DOHH2 (cell line): Measurements from ENCODE around the gene OR4S1.
"Not testable (repeated sequence)": the region's sequence is repeated elsewhere in the genome, so short reads cannot be mapped to it uniquely, and the experiment has no call there.

Experiments
- H3F3A ChIP-seq: fragments of 200-600 bp; sonication (generic), shearing (Covaris generic); 2 replicates; pipeline ENCODE4 v1.6.0; 2016; ENCODE audit warnings: antibody characterized with exemption, mild to moderate bottlenecking; ENCODE audit not compliant: control insufficient read depth, insufficient read depth
- H3K27ac ChIP-seq: fragments of 200-600 bp; sonication (generic); 2 replicates; pipeline ENCODE4 v1.5.1; 2014; ENCODE audit warnings: low read depth, mild to moderate bottlenecking, low read length, moderate library complexity
- H3K27me3 ChIP-seq: fragments of 200-600 bp; sonication (generic); 2 replicates; pipeline ENCODE4 v1.6.1; 2014; ENCODE audit warnings: mild to moderate bottlenecking, low read length, mixed read lengths; ENCODE audit not compliant: control insufficient read depth
- H3K36me3 ChIP-seq: fragments of 200-600 bp; sonication (generic); 2 replicates; pipeline ENCODE4 v1.6.1; 2014; ENCODE audit warnings: mild to moderate bottlenecking, low read length, moderate library complexity, mixed read lengths; ENCODE audit not compliant: control insufficient read depth
- H3K4me1 ChIP-seq: fragments of 200-600 bp; sonication (generic); 2 replicates; pipeline ENCODE4 v1.6.1; 2014; ENCODE audit warnings: mild to moderate bottlenecking, low read length, mixed read lengths; ENCODE audit not compliant: control insufficient read depth
- H3K4me2 ChIP-seq: fragments of 200-600 bp; sonication (generic); 2 replicates; pipeline ENCODE4 v1.6.0; 2014; ENCODE audit warnings: mild to moderate bottlenecking, low read length, moderate library complexity
- H3K4me3 ChIP-seq: fragments of 200-600 bp; sonication (generic); 2 replicates; pipeline ENCODE4 v1.5.1; 2014; ENCODE audit warnings: mild to moderate bottlenecking, low read length, mixed read lengths
- H3K79me2 ChIP-seq: fragments of 200-600 bp; sonication (generic); 2 replicates; pipeline ENCODE4 v1.6.1; 2014; ENCODE audit warnings: mild to moderate bottlenecking, low read length, mixed read lengths; ENCODE audit not compliant: control insufficient read depth
- H3K9me2 ChIP-seq: fragments of 200-600 bp; sonication (generic); replicated peaks from 2 replicates; pipeline ENCODE4 v1.6.1; 2014; ENCODE audit warnings: mild to moderate bottlenecking, low read length, mixed read lengths; ENCODE audit not compliant: control insufficient read depth
- H3K9me3 ChIP-seq: fragments of 200-600 bp; sonication (generic); 2 replicates; pipeline ENCODE4 v1.6.1; 2014; ENCODE audit warnings: antibody characterized with exemption, low read length, mixed read lengths; ENCODE audit not compliant: control insufficient read depth, insufficient read depth
- H4K20me1 ChIP-seq: fragments of 200-600 bp; sonication (generic); 2 replicates; pipeline ENCODE4 v1.6.0; 2014; ENCODE audit warnings: low read depth, mild to moderate bottlenecking, antibody characterized with exemption, low read length, moderate library complexity; ENCODE audit not compliant: control insufficient read depth, insufficient read depth
- EZH2phosphoT487 ChIP-seq: fragments of 200-600 bp; sonication (generic); IDR thresholded peaks from 2 replicates; pipeline ENCODE4 v1.6.1; 2017; ENCODE audit warnings: borderline replicate concordance, mild to moderate bottlenecking, antibody characterized with exemption, low read length, moderate library complexity, mixed read lengths
- TF ChIP-seq, protein P1 (sequence below): fragments of 200-600 bp; sonication (generic); IDR thresholded peaks from one replicate; pipeline ENCODE4 v1.5.1; 2014; ENCODE audit warnings: antibody characterized with exemption, mild to moderate bottlenecking, low read depth, low read length; ENCODE audit not compliant: poor library complexity, severe bottlenecking

Gene OR4S1

DNA sequence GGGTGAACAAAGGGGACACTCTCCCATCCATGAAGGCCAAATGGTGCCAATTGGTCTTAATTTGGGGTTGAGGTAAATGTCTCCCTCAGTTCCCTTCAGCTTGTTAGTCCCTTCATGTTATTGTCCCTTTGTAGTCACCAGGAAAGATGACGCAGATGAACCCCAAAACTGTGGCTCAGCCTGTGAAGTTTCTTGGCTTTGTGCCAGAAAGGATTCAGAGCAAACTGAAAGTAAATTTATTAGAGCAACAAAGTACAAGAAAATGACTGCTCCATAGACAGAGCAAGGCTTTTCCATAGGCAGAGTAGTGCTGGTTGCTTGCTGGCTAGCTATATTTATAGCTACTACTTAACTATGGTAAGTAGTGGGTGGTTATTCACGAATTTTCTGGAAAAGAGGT is 35.4 kb downstream of the OR4S1 start:
- H3K9me3 ChIP-seq, result peaks cover 4% of the 10 kb centered on the region; the same call in 1 of the 2 replicates
- no peaks in the 10 kb centered on the region for H4K20me1 ChIP-seq
- H3K9me2 ChIP-seq, result no peaks in the 10 kb centered on the region
- no peaks in the 10 kb centered on the region for H3K36me3 ChIP-seq
- no peaks in the 10 kb centered on the region for H3K27me3 ChIP-seq
- H3K4me3 ChIP-seq, result no peak overlapping the region
- H3K4me1 ChIP-seq, result no peaks in the 10 kb centered on the region
- H3K4me2 ChIP-seq, result no peak overlapping the region
- H3K79me2 ChIP-seq, result no peaks in the 10 kb centered on the region
- TF ChIP-seq, protein P1, sequence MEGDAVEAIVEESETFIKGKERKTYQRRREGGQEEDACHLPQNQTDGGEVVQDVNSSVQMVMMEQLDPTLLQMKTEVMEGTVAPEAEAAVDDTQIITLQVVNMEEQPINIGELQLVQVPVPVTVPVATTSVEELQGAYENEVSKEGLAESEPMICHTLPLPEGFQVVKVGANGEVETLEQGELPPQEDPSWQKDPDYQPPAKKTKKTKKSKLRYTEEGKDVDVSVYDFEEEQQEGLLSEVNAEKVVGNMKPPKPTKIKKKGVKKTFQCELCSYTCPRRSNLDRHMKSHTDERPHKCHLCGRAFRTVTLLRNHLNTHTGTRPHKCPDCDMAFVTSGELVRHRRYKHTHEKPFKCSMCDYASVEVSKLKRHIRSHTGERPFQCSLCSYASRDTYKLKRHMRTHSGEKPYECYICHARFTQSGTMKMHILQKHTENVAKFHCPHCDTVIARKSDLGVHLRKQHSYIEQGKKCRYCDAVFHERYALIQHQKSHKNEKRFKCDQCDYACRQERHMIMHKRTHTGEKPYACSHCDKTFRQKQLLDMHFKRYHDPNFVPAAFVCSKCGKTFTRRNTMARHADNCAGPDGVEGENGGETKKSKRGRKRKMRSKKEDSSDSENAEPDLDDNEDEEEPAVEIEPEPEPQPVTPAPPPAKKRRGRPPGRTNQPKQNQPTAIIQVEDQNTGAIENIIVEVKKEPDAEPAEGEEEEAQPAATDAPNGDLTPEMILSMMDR, result no peak
- no peak for TF ChIP-seq EZH2phosphoT487
- no peak overlapping the region for H3K27ac ChIP-seq
- H3F3A ChIP-seq, result no peaks in the 10 kb centered on the region

DNA sequence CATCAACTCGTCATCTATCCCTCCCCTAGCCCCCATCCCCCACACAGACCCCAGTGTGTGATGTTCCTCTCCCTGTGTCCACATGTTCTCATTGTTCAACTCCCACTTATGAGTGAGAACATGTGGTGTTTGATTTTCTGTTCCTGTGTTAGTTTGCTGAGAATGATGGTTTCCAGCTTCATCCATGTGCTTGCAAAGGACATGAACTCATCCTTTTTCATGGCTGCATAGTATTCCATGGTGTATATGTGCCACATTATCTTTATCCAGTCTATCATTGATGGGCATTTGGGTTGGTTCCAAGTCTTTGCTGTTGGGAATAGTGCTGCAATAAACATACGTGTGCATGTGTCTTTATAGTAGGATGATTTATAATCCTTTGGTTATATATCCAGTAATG is 36.5 kb downstream of the OR4S1 start:
- not testable (repeated sequence) for H3K4me1 ChIP-seq, H3K9me2 ChIP-seq, H3K9me3 ChIP-seq, H4K20me1 ChIP-seq, H3F3A ChIP-seq, H3K27me3 ChIP-seq, H3K79me2 ChIP-seq, H3K4me2 ChIP-seq, H3K36me3 ChIP-seq, H3K27ac ChIP-seq, H3K4me3 ChIP-seq

DNA sequence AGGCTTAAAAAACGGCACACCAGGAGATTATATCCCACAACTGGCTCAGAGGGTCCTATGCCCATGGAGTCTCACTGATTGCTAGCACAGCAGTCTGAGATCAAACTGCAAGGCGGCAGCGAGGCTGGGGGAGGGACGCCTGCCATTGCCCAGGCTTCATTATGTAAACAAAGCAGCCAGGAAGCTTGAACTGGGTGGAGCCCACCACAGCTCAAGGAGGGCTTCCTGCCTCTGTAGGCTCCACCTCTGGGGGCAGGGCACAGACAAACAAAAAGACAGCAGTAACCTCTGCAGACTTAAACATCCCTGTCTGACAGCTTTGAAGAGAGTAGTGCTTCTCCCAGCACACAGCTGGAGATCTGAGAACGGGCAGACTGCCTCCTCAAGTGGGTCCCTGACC is 40.3 kb downstream of the OR4S1 start:
- not testable (repeated sequence) for H3K27ac ChIP-seq, H3F3A ChIP-seq, H3K27me3 ChIP-seq, H3K4me2 ChIP-seq, H3K4me3 ChIP-seq, H3K4me1 ChIP-seq, H3K36me3 ChIP-seq, H3K9me2 ChIP-seq, H3K9me3 ChIP-seq, H4K20me1 ChIP-seq, H3K79me2 ChIP-seq

DNA sequence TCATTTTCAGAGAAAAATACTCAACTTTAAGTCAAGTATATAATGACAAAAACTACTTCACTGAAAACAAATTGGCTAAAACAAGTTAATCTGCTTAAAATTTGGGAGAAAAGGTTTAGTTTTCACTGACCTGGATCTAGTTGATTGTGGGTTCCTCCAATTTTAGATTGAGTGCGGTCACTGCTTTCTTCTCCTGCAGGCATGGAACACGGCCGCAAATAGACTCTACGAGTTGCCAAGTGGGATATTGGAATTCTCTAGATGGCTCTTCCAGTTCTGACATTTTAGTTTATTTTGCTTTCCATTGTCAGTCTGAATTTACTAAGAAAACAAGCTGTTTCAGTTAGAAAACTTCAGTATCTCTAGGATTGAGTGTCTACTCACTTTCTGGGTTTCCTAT is 48.0 kb downstream of the OR4S1 start:
- Histone ChIP-seq H3K27ac (no peak overlapping the region), H3K27me3 (no peaks in the 10 kb centered on the region), H4K20me1 (no peaks in the 10 kb centered on the region), H3K4me3 (no peak overlapping the region), H3F3A (no peaks in the 10 kb centered on the region), H3K79me2 (no peaks in the 10 kb centered on the region), H3K36me3 (no peaks in the 10 kb centered on the region), H3K4me1 (no peaks in the 10 kb centered on the region), H3K9me2 (no peaks in the 10 kb centered on the region), H3K4me2 (no peak overlapping the region), H3K9me3 (peaks cover 3% of the 10 kb centered on the region; the same call in 1 of the 2 replicates)
- TF ChIP-seq, protein P1, result no peak
- TF ChIP-seq EZH2phosphoT487, result no peak
